ENCODE measurements around the gene CASKIN1.
A peak's percentile ranks its signal among the peaks of the same experiment; 100 is the strongest.

Gene CASKIN1

GRCh38 chr16:2226245-2226793 lies 29.9 kb upstream of the CASKIN1 start:
- no peak for TF ChIP-seq ZNF274 (IDR thresholded peaks at IDR 0.05; ENCODE audit: low read depth, low read length)
- H3K4me3 ChIP-seq (ENCODE audit: low read length) = no peak overlapping the region

DNA sequence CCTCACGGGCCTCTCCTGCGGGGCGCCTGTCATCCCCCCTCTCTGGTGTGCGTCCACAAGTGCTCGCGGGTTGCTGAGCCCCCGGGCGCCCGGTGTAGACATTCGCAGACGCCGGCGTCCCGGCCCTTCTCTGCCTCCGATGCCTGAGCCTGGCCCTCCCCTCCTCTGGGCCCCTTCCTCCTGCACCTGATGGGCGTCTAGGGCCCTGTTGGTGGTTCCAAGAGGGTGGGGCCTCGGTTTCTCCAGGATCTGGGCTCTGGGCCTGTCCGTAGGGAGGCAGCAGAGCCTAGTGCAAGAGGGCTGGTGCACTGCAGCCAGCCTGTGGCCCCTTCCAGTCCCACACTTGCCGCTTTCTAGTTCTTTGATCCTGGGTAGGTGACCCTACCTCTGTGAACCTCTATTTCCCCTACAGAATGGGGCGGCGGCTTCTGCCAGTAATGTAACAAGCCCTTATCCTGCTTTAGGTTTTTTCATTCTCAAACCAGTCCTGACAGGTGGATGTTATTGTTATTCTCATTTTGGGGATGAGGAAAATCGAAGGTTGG lies 27.6 kb upstream of the CASKIN1 start:
- TF ChIP-seq ZNF274 (IDR thresholded peaks at IDR 0.05; ENCODE audit: low read depth, low read length) = no peak
- peak overlapping the region; percentile 88 for H3K4me3 ChIP-seq (ENCODE audit: low read length)

DNA sequence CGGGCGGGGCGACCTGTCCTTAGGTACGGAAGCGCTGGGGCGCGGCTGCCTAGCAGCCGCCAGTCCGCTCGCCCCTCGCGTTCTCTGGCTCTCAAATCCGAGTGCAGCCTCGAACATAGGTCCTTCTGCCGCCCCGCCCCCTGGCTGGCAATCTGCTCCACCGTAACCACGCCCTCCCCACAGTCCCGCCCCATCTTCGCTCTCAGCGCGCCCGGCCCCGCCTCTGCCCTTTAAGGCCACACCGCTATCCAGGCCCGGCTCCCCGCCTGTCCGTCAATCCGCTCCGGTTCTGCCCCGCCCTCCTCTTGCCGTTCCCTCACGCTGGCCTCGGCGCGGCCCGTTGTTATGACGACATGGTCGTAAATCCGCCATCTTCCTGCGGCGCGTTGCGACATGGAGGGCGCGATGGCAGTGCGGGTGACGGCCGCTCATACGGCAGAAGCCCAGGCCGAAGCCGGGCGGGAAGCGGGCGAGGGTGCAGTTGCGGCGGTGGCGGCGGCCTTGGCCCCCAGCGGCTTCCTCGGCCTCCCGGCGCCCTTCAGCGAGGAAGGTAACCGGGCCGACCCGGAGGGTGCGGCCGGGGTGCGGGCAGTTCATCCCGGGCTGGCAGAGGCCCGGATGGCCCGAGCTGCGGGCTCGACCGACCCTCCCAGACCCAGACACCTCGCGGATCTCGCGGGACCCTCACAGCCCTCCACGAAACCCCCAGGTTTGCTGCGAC lies 27.0 kb upstream of the CASKIN1 start, which contains the start of gene E4F1:
TSS of gene E4F1 (plus strand) at position 371 of the 721 bp plus-strand sequence. CDS start at position 394, 23 bp downstream.
- no peak for TF ChIP-seq ZNF274 (IDR thresholded peaks at IDR 0.05; ENCODE audit: low read depth, low read length)
- peak within 1 kb of the TSS; percentile 88 for H3K4me3 ChIP-seq (ENCODE audit: low read length)

GRCh38 chr16:2216330-2216729 lies 19.9 kb upstream of the CASKIN1 start:
- no peak for TF ChIP-seq ZNF274 (IDR thresholded peaks at IDR 0.05; ENCODE audit: low read depth, low read length)
- peak overlapping the region; percentile 96; the same call in 1 of the 2 replicates for H3K4me3 ChIP-seq (ENCODE audit: low read length)

GRCh38 chr16:2214719-2214968 lies 18.2 kb upstream of the CASKIN1 start, which contains the start of gene PGP:
Gene PGP (minus strand): TSS chr16:2214840. CDS start chr16:2214777, 63 bp downstream.
- peak within 1 kb of the TSS; percentile 96 for H3K4me3 ChIP-seq (ENCODE audit: low read length)
- no peak for TF ChIP-seq ZNF274 (IDR thresholded peaks at IDR 0.05; ENCODE audit: low read depth, low read length)

DNA sequence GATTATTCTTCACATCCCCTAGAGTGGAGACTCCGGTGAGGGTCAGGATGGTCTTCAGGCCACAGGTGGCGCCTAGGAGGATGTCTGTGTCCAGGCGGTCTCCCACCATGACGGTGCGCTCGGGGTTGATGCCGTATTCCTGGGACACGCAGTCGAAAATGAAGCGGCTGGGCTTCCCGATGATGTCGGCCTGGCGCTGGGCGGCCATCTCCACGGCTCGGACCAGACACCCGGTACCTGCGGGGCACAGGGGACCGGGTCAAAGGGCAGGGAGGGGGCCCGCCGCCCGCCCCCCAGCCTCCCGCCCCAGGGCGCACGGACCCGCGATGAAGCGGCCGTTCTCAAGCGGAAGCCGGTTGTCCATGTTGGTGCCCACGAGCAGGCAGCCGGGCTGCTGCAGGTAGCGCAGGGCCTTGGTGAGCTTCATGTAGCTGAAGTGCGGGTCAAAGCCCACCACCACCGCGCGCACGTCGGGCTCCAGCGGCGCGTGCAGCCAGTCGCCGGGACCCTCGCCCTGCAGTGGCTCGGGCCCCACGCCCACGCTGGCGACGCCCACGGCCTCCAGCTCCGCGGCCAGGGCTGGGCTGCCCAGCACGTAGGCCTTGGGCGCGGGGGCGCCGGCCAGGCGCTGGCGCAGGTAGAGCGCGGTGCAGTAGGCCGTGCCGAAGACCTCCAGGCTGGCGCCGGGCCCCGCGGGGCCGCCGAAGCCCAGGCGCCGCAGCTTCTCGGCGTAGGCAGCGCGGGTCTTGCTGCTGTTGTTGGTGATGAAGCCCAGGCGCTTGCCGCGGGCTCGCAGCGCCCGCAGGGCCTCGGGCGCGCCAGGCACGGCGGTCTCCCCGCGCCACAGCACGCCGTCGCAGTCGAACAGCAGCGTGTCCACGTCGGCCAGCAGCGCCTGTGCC lies 17.7 kb upstream of the CASKIN1 start:
- TF ChIP-seq ZNF274 (IDR thresholded peaks at IDR 0.05; ENCODE audit: low read depth, low read length) = no peak
- H3K4me3 ChIP-seq (ENCODE audit: low read length) = peak overlapping the region; percentile 90

DNA sequence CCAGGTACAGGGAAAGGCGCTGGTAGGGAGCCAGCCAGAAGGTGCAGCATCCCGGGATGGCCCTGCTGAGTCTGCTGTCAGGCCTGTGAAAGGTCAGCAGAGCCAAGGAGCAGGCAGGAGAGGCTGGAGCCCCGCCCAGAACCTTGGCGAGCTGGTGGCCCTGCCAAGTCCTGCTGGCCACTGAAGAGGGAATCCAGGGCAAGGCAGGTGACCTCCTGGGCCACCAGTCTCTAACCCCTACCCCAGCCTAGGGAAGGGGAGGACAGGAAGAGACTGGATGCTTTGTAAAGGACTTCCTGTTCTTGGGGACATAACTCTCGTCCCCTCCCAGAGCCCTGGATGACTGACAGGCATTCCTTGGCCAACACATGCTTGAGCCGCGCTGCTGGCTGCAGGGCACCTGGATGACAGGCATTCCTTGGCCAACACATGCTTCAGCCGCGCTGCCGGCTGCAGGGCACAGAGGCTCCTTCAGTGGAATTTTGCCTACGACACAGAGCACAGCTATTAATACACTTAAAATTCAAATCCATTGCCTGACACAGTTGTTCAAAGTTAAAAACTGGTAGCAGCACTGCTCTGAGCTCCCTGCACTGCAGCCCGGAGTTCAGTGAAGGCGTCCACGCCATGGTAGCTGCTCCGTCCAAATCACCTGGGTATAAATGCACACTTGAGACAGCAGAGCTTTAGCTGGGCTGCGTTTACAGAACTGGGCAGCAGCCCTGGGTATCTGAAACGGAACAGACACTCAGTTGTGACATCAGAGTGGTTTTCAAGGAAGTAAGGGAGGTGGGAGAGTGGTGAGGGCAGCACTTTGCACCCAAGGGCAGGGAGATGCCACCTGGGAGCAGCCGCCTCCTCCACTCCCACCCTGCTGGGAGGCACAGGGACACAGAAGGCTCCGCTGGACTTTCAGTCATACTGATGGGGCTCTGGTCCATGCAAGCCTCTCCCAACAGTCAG lies 16.2 kb upstream of the CASKIN1 start:
- H3K4me3 ChIP-seq (ENCODE audit: low read length) = peak overlapping the region; percentile 90
- no peak for TF ChIP-seq ZNF274 (IDR thresholded peaks at IDR 0.05; ENCODE audit: low read depth, low read length)

GRCh38 chr16:2211923-2212347 lies 15.5 kb upstream of the CASKIN1 start:
- no peak for TF ChIP-seq ZNF274 (IDR thresholded peaks at IDR 0.05; ENCODE audit: low read depth, low read length)
- H3K4me3 ChIP-seq (ENCODE audit: low read length) = no peak overlapping the region

GRCh38 chr16:2210386-2211365 lies 14.3 kb upstream of the CASKIN1 start, which contains the start of gene BRICD5:
Gene BRICD5 (minus strand): TSS chr16:2210863. CDS start chr16:2210833, 30 bp downstream.
- H3K4me3 ChIP-seq (ENCODE audit: low read length) = no peak within 1 kb of the TSS
- no peak for TF ChIP-seq ZNF274 (IDR thresholded peaks at IDR 0.05; ENCODE audit: low read depth, low read length)

- no peak overlapping the region for H3K4me3 ChIP-seq (ENCODE audit: low read length)
- no peak for TF ChIP-seq ZNF274 (IDR thresholded peaks at IDR 0.05; ENCODE audit: low read depth, low read length)
Measured at GRCh38 chr16:2210009-2210332, 13.6 kb upstream of the CASKIN1 start.

GRCh38 chr16:2209258-2210008 lies 13.0 kb upstream of the CASKIN1 start:
- H3K4me3 ChIP-seq (ENCODE audit: low read length) = no peak overlapping the region
- no peak for TF ChIP-seq ZNF274 (IDR thresholded peaks at IDR 0.05; ENCODE audit: low read depth, low read length)

- H3K4me3 ChIP-seq (ENCODE audit: low read length) = no peak overlapping the region
- TF ChIP-seq ZNF274 (IDR thresholded peaks at IDR 0.05; ENCODE audit: low read depth, low read length) = no peak
Measured at GRCh38 chr16:2208772-2209171, 12.4 kb upstream of the CASKIN1 start.
